HUDEP-2 (cell line): ENCODE measurements around the gene OGFOD2.

Source experiments
- DNase-seq, 76 experiments: peaks; one replicate each; lab custom pipeline; 2025; ENCODE audit not compliant: unreplicated experiment in 76 of 76; lab: John Stamatoyannopoulos, UW

Gene OGFOD2

GRCh38 chr12:123026094-123026853, 51.2 kb downstream of the OGFOD2 start:
- DNase-seq, result no peak

- DNase-seq, result no peak
Observed at GRCh38 chr12:123027726-123028445, 52.8 kb downstream of the OGFOD2 start.

- DNase-seq, result no peak
Observed at GRCh38 chr12:123028475-123028874, 53.4 kb downstream of the OGFOD2 start.

GRCh38 chr12:123029550-123029949, 54.5 kb downstream of the OGFOD2 start:
- no peak for DNase-seq
